HT-29 (cell line): ENCODE data around the gene ZRANB1. TPM values are rescaled to one million over a fixed set of nuclear protein-coding genes. Genes with fewer than 3 reads are reported as not detected.
"Not testable (repeated sequence)": the region's sequence is repeated elsewhere in the genome, so short reads cannot be mapped to it uniquely, and the experiment has no call there.

Experiments used
- DNase-seq: peaks from one replicate; pipeline ENCODE4 v3.0.0-alpha.2; 2015; ENCODE audit warnings: low spot score
- total RNA-seq: library from RNA; depleted of rRNA; stranded (reverse); fragments of >200 nt; shearing (Covaris generic); gene quantifications from 2 replicates; pipeline ENCODE4 v1.2.3, GENCODE V29; 2014

ZRANB1 gene
- total RNA-seq, 1 experiment from 2014 or later = 8.1 TPM

DNA sequence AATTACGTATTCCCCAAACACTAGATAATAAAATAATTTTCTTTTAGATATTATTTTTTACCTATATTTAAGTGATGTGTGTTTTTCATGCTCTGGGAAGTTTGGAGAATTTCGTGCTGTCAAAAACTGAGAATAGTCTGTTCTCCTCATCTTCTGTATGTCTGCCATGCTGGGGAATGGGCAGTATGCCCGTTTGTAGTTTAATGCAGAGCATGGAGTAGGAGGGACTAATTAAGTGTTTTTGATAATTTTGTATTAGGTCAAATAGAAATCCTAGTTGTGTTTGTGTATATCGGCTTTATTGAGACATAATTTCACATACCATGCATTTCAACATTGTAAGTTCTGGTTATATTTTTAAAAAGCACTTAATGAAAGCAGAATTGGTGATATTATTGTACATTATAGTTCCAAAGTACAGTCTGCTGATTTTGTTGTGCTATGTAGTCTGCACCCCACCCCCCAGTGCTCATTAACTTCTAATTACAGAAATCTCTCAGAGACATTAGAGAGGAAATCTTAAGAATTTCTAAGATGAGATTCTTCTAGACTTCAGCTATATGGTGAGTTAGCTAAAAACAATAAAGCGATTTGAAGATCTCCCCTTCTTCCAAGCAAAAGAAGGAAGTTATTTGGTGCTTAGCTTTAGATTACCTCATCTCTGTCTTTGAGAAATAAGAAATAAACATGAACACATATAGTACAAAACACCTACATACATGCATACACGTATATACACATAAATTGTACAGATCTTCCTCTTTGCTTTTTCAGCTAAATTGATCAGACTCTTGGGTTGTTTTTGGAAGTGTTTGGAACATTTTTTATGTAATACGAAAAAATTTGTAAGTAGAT lies 22.2 kb downstream of the ZRANB1 start:
- DNase-seq = no peak

DNA sequence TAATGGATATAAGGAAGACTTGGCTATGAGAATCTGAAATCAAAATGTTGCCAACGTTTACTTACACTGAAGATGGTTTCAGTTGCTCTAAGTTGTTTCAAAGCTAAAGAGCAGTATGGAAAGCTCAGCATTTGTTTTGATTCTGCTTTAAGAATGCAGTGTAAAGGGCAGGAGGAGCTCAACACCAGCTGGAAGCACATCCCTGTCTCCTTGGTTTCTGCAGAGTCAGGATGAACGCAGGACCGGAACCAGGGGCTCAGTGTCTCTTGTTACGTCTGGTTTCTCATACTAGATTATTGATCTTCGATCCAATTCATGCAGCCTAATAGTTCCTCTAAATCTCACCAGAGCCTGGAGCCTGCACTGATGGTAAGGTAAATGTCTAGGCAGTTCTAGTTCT lies 24.1 kb downstream of the ZRANB1 start:
- DNase-seq = no peak

GRCh38 chr10:124967255-124967654 lies 25.3 kb downstream of the ZRANB1 start:
- DNase-seq = no peak

- DNase-seq = no peak
Observed at GRCh38 chr10:124971276-124971675, 29.4 kb downstream of the ZRANB1 start.

DNA sequence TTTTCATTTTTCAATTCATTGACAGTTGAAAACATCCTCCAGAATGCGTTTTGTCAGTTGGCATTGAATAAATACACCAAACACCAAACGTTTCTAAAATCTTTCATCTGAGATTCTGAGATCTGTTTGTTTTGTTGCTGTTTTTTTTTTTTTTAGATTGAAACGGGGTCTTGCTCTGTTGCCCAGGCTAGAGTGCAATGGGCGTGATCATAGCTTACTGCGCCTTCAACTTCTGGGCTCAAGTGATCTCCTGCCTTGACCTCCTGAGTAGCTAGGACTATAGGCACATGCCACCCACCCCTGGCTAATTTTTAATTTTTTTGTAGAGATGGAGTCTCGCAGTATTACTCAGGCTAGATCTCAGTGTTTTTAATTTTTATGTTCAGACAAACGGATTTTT lies 30.7 kb downstream of the ZRANB1 start:
- DNase-seq = no peak

DNA sequence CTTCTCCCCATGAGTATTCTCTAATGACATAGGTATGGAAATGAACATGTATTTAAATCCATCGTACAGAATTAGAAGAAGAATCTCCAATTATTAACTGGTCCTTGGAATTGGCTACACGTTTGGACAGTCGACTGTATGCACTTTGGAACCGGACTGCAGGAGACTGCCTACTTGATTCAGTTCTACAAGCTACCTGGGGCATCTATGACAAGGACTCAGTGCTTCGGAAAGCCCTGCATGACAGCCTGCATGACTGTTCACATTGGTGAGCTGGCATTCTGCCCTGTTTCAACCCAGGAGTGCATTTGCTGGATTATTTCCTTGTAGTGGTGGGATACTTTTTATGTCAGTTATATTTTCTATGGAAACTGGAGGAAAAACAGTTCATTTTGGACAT lies 32.2 kb downstream of the ZRANB1 start:
- DNase-seq = no peak

DNA sequence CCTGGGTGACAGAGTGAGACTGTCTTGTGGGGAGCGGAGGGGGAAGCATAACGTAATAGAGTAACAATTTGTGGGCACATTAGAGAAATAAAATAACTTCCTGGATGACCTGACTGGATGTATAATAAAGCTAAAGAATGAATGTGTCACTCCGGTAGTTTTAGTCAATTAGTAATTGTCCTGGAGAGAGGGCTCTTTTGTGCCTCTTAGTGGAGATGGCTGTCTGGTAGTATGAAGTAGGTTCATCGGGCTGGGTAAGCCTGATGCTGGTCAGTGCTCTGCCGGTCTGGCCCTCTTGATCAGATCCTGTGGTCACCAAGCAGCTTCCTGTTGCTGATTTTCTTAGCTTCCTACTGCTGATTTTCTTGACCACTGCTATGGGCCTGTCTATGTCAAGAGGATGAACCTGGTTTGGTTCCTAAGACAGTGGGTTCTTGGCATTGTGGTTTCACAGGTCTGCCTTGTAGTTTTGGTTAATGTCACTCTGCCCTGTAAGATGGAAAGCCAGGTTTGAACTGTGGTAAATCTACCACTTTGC lies 34.1 kb downstream of the ZRANB1 start:
- no peak for DNase-seq

DNA sequence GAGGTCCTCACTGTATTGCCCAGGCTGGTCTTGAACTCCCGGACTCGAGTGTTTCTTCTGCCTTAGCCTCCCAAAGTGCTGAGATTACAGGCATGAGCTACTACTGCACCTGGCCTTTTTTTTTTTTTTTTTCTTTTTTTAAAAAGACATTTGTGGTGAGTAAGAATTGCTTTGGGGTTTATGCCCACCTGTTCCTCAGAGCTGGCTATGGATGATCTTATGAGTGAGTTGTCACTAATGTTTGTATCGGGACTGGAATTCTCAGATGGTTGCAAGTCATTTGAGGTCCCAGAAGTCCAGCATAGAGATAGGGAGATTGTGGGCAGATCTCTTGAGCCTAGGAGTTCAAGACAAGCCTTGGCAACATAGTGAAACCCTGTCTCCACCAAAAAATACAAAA lies 35.2 kb downstream of the ZRANB1 start:
- no peak for DNase-seq

DNA sequence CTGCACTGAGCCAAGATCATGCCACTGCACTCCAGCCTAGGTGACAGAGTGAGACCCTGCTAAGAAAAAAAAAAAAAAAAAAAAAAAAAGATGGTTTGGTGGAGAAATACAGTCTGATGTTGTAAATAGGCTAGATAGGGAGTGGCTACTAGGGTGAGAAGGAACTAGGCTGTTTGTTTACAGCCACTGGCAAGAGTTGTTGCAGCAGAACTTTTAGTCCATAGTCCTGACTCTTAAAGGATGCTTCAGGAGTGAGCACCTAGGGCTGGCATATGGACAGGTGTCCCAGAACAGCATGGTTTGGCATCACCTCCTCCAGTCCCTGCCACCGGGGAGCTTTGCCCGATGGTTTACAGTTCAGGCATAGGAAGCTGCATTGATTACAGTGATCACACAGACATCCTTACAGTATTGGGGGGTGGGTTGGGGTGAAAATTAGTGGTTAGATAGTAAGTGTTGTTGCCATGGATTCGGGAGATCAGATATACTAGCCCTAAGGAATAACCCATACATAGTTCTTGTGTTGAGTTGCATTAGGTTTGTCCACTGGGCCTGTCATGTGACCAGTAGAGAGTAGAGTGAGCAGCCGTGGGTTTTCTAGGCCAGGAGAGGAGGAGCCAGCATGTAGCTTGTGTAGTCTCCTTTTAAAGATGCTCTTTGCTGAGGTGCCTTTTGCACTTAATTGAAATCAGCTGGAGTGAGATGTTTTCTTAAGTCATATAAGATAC lies 35.9 kb downstream of the ZRANB1 start:
- no peak for DNase-seq

DNA sequence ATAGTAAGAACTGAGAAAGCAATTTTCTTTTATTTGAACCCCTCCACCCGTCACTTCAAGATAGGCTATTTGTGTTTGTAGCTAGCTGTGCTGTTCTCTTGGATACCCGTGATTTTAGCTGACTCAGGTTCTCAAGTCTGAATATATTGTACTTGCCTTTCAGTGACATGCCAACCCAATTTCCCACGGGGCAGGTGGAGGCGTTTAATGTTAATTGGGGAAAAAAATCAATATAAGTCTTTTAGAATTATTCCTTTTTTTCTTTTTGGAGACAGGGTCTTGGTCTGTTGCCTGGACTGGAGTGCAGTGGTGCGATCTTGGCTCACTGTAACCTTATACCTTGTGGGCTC lies 36.4 kb downstream of the ZRANB1 start:
- DNase-seq = no peak

DNA sequence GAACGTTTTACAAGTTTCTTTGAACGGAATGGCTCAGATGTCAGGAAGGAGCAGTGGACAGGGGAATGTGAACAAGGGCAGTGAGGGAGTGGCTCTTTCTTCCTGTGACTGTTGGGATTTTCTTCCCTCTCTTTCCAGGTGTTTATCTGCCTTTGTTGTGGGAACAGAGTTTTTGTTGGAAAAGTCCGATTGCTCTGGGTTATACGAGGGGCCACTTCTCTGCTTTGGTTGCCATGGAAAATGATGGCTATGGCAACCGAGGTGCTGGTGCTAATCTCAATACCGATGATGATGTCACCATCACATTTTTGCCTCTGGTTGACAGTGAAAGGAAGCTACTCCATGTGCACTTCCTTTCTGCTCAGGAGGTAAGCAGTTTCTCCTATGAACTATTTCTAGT lies 41.4 kb downstream of the ZRANB1 start:
- no peak for DNase-seq

GRCh38 chr10:124984376-124984775 lies 42.5 kb downstream of the ZRANB1 start:
- DNase-seq = no peak

- no peak for DNase-seq
Observed at GRCh38 chr10:124985162-124985561, 43.2 kb downstream of the ZRANB1 start.

DNA sequence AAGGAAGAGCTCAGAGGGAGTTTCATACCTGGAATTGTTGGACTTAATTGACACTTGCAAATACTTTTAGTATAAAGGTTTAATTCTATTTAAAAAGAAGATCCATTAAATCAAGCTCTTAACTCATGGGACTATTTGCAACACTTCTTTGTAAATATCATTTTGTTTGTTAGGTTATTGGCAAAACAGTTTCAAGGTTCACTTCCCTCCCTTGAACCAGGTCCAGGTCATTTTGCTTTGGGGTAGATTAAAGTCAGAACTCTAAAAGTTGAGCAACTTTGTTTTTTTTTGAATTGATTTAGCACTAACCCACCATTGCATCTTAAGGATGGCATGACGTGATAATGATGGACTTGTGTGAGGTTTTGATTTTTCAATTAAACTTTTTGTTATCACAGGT lies 45.9 kb downstream of the ZRANB1 start:
- no peak for DNase-seq

DNA sequence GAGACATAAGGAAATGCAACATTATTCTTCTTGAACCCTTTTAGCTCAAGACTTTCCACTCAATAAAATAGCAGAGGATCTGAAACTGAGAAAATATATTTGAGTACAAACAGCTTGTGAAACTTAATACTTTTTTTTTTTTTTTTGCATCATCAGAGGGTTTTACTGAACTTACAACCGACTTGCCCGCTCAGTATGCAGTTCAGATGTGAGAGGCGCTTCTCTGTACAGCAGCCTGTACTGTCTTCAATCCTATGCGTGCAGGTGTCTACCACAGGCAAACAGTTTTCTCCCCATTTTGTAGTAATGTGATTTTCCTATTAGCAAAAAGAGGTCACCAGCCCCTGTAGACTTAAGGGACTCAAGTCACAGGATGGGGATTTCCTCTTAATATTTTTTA lies 46.8 kb downstream of the ZRANB1 start:
- not testable (repeated sequence) for DNase-seq

DNA sequence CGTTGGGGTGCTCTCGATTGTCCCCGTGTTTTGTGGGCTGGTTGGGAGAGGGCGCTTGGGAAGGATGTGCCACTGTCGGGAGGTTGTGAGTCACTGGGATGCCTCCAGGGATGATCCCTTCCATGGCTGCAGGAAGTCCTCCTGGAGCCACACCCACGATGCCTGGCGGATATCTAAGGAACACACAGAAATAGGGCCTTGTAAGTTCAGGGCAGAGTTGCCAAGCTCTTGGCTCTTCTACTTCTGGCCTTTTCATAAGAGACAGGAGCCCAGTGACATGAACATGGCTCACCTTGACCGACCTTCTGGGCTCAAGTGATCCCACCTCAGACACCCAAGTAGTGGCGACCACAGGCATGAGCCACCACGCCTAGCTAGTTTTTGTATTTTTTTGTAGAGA lies 47.6 kb downstream of the ZRANB1 start:
- DNase-seq = no peak

DNA sequence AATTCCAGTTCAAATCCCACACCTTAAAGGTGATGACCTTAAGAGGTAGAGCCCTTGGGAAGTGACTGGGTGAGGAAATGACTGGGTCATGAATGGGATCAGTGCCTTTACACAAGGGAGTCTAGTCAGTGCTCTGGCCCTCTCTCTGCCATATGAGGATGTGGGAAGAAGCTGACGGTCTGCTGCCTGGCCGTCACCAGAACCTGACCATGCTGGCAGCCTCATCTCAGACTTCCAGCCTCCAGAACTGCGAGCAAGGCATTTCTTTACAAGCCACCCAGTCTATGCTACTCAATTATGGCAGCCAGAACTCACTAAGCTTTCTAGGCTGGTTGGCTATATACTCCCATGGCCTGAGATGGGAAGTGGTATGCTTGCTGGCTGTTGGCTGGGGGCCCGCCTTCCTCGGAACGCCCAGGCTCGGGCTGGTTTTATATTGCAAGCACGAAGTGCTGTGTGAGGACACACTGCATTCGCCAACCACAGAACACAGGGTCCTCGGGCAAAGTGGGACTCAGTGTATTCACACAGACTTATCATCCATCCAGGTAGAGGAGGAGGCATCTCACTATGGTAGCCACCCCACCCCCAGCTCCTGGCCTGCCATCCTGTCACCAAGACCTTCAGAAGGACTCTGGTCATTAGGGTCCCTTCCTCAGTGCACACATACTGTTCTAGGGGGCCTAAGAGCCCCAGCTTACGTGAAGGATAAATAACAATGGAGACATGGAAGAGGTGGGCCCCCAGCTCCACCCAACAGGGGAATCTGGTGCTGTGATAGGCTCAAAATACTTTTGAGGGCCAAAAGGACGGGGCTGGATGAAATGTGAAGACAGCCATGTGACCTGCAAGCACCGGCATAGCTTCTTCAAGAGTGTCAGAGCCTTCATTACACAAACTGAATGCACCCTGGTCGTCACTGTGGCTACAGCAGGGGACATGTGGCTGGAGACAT lies 49.0 kb downstream of the ZRANB1 start:
- no peak for DNase-seq

DNA sequence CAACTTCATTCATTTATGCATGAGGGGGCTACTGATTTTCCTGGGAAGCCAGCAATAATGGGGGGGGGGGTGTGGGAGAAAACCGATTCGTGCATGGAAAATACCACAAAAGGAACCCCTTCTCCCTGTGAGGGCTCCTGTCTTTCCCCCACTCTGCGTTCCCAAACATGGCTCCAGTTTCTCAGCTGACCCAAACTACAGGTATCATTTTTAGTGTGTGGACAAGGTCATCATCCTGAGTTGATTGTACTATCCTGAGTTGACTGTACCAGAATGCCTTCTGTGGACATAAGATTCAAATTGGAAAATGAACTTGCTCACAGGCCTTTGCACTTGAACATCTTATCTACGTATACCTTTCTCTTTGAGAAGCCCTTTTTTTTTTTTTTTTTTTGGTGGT lies 49.9 kb downstream of the ZRANB1 start:
- no peak for DNase-seq

DNA sequence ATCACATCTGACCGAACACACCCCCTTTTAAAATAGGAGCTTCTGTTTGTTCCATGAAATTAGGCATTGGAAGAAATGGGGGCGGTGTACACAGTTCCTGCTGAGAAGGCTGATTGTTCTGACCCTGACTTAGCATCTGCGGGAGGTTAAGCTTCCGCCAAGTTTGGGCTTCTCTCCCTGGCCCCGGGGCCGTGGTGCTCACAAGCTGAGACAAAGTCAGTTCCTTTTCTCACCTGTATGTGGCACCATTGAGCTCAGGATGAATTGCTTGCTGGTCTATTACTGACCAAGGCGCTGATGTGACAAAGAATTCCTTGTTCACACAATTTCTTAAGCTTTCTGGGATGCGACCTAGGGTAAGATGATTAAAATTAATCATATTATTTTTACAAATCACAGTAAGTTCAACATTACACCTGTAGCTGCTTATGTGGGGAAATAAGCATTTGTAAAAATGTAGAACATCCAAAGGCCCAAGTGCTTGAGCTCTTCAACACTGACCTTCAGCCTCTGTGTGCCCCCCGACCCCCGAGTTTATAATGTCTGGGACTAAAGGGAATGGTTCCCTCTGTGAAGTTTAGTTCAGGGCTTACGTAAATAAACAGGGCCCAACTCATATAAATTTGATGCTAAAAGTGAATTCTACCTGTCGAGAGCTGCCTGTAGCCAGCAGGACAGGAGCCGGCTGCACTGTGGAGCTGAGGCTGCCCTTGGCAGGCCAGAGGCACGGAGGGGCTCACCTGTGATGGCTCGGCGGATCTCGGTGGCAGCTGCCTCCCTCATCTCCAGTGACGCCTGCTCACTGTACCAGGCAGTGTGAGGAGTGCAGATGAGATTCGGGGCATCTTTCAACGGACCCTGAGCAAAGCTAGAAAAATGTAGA lies 50.8 kb downstream of the ZRANB1 start:
- DNase-seq = peak; percentile 61

DNA sequence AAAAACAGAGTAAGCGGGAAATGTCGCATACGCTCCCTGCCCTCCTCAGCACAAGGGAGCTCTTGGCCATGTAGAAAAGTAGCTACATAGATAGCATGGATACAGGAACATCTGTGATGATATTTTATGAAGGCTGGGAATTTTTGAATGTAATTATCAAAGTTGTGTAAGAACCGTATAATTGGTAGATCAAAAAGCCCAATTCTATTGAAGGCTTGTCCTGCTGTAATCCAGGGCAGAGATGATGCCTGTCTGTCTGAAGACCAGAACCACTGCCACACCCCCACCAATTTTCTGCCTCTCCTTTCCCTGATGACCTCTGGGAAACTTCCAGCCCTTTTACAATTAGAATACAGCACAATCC lies 51.4 kb downstream of the ZRANB1 start:
- DNase-seq = no peak
